NCI-H1417 (cell line): ENCODE measurements around the gene POFUT2.

Experiments
- DNase-seq, 3 experiments: peaks; one replicate each; lab custom pipeline; 2025; lab: John Stamatoyannopoulos, UW

POFUT2 gene

GRCh38 chr21:45262041-45262581, 25.6 kb downstream of the POFUT2 start:
- DNase-seq: no peak

DNA sequence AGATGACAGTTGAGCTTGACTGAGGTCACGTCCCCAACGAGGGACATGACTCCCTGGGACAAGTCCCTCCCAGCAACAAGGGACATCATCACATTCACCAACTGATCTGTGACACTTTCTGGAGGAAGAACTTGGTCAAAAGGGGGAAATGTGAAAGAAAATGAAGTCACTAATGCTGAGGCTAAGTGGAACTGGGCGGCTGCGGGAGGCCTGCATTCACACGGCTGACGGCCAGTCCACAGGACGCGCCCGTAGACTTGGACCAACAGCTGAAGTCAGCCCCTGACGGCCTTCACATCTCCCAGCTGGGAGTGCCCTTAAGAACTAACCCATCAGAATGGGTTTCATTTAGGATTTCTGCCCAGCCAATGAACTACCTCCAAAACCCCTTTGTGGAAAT, 26.6 kb downstream of the POFUT2 start:
- DNase-seq: no peak

GRCh38 chr21:45260191-45260825, 27.4 kb downstream of the POFUT2 start:
- no peak for DNase-seq

- no peak for DNase-seq
Observed at GRCh38 chr21:45259206-45259840, 28.4 kb downstream of the POFUT2 start.

DNA sequence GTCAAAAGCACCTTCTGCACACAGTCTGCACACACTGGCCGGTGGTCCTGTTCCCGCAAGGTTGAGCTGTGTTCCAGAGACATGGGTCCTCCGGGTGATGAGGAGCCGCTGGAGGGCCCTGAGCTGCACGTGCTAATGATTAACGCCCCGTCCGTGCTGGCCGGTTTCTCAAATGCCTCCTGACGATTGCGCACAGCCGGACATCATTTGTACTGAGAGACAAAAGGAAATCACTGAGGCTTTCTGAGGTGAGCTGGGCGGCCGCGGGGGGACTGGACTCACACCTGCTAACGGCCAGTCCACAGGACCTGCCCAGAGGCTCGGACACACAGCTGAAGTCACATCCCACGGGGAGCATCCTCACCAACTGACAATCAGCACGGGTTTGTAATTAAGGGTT, 29.2 kb downstream of the POFUT2 start:
- DNase-seq: peak in 2 of 3 experiments; percentile 19 to 59

- peak in 1 of 3 experiments; percentile 30 for DNase-seq
Observed at GRCh38 chr21:45257673-45258341, 29.9 kb downstream of the POFUT2 start.

- DNase-seq: no peak
Observed at GRCh38 chr21:45256912-45257672, 30.6 kb downstream of the POFUT2 start.

DNA sequence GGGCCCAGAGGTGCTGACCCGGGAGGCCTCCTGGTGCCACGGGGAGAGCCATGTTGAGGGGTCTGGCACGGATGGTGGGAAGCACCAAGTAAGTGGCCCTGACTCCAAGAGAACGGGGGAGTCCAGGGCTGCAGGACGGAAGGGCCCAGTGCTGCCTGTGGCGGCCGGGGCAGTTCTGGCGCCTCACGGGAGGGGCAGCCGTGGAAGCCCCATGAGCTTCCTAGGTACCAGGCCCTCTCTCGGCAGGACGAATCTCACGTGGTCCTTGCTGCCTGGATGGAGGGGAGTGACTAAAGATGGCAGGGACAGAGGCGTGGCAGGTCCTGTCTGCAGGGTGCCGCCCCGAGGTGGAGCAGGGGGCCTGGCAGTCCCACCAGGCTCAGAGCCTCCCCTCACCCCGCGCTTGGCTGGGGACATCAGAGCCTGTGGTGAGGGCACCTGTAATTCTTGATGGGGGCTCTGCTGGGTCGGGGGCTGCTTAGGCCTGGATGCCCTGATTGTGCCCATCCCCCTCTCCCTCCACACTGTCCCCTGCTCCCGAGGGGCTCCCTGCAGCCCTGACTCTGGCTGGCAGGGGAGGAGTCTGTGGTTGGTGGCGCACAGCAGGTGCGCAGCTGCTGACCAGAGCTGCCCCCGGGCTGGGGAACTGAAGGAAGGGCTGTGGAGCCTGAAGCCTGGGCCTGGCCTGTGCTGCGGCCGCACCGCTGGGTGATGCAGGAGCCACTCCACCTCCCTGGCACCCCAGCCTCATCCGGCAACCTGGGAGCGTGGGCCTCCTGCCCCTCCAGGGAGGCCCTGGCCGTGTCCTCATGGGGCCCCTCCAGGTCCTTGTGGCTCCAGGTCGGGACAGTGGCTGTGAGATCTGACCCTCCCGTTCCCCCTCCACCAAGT, 31.4 kb downstream of the POFUT2 start:
- peak in 1 of 3 experiments; percentile 13 for DNase-seq

GRCh38 chr21:45255381-45256020, 32.2 kb downstream of the POFUT2 start:
- peak; percentile 67 to 82 (median 73) for DNase-seq

- DNase-seq: no peak
Observed at GRCh38 chr21:45254460-45254930, 33.2 kb downstream of the POFUT2 start.

DNA sequence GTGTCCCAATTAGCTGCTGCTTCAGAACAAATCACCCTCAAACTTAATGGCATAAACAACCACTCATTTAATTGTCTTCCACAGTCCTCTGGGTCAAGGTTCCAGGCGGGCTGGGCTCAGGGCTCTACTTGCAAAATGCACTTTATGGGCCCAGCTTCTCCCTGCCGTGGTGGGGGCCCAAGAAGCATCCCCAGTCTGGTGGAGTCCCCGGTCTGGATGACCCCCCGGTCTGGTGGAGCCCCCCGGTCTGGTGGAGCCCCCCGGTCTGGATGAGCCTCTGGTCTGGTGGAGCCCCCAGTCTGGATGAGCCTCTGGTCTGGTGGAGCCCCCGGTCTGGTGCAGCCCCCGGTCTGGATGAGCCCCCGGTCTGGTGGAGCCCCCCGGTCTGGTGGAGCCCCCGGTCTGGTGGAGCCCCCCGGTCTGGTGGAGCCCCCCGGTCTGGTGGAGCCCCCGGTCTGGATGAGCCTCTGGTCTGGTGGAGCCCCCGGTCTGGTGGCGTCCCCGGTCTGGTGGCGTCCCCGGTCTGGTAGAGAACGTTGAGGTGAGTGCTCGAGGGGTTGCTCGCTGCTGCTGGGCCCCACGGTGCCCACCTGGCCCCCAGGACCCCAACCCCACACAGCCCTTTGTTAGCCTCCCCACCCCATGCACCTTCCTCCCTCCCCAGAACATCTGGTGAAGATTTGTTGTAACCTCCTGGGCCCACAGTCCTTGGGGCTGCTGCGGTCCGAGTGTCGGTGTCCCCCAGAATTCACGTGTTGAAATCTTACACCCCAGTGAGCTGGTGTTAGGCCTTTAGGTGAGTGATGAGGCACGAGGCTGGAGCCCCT, 33.8 kb downstream of the POFUT2 start:
- DNase-seq: no peak

DNA sequence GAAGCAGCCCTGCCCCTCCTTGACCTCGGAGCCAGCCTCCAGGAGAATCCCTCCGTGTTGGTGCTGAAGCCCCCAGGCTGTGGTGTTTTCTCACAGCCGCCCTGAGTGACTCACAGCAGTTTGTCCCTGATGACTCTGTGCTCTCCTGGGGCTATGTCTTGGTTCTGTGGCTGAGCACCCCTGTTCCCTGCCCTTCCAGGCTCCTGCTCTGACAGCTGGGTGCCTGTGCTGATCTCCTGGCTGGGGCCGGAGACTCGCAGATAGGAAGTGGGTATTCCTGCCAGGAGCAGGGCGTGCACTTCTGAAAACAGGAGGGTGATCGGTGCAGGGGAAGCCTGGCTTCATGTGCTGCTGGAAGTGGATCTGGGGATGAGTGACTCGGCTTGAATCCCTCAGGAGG, 34.5 kb downstream of the POFUT2 start:
- no peak for DNase-seq

- DNase-seq: no peak
Observed at GRCh38 chr21:45252448-45252925, 35.2 kb downstream of the POFUT2 start.

- DNase-seq: no peak
Observed at GRCh38 chr21:45251635-45252447, 35.9 kb downstream of the POFUT2 start.

DNA sequence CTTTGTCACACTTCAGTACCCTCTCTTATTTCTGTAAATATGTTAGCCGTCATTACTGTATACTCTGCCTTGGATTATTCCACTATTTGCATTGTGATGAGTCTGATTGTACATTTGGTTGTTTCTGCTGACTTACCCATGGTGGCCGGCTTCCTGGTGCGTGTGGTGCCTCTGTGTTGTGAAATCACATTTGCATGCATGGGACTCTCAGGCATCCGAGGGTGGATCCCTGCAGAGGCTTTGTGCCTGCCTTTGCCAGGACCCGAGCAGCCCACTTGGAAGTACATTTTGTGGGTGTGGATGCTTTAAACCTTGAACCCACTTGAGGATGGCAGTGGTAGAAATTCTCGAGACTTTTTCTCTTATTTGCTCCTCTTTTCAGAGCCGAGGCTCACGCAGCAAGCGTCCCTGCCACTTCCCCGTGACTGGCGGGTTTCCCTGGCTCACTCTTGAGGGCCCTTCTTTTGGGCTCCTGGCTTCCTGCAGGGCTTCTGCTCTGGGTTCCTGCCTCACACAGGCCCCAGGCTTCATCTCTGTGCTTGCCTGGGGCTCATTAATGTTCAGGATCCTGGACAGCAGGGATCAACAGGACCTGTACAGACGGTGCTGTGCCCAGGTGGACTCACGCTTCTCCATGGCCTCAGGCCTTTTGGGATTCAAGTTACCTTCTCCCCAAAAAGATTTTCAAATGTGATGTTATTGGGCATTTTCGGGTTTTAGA, 36.6 kb downstream of the POFUT2 start:
- DNase-seq: no peak

DNA sequence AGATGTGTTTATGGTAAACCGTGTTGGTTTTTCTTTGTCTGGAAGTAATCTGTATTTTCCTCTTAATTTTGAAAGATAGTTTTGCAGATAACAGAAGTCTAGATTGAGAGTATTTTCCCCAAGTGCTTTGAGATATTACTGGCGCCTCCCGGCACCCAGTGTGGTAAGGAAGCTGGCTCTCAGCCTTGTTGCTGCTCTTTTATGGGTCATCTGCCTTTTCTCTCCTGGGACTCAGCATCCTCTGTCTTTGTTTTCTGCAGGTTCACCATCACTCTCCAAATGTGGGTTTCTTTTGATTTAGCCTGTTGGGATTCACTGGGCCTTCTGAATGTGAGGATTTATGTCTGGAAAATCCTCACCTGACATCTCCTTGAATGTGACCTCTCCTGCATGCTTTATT, 37.4 kb downstream of the POFUT2 start:
- no peak for DNase-seq

DNA sequence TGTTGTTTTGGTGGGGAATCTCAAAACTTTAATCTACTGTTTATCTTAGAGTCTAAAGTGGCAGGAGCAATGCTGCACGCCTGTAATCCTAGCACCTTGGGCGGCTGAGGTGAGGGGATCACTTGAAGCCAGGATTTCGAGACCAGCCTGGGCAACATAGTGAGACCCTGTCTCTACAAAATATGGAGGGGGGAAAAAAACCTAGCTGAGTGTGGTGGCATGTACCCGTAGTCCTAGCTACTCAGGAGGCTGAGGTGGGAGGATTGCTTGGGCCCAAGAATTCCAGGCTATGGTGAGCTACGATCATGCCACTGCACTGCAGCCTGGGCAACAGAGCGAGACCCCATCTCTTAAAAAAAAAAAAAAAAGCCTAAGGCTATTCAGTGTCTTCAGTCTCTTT, 38.1 kb downstream of the POFUT2 start:
- no peak for DNase-seq

- peak; percentile 32 to 70 (median 37) for DNase-seq
Observed at GRCh38 chr21:45248893-45249381, 38.8 kb downstream of the POFUT2 start.
